HepG2 (cell line): ENCODE data around the gene INTS12. TPM values are rescaled to one million over a fixed set of nuclear protein-coding genes. Genes with fewer than 3 reads are reported as not detected.

Source experiments
- EZH2 ChIP-seq: conservative IDR thresholded peaks from 2 replicates; pipeline ENCODE4 v1.6.1; 2012; ENCODE audit warnings: mild to moderate bottlenecking, low read depth, low read length, moderate library complexity
- MYNN ChIP-seq: sonication (generic); formaldehyde crosslinking; IDR thresholded peaks from 2 replicates; pipeline ENCODE4 v1.4.0; 2020; ENCODE audit warnings: mild to moderate bottlenecking, low read depth, missing genetic modification reagents
- ZNF318 ChIP-seq: sonication (generic); formaldehyde crosslinking; IDR thresholded peaks from 2 replicates; pipeline ENCODE4 v1.4.0; 2020; ENCODE audit warnings: mild to moderate bottlenecking, missing genetic modification reagents
- ZNF350 ChIP-seq: sonication (generic); formaldehyde crosslinking; IDR thresholded peaks from 2 replicates; pipeline ENCODE4 v1.4.0; 2020; ENCODE audit warnings: mild to moderate bottlenecking, low read depth, missing genetic modification reagents, borderline replicate concordance
- ZNF782 ChIP-seq: sonication (generic); formaldehyde crosslinking; IDR thresholded peaks from 2 replicates; pipeline ENCODE4 v1.4.0; 2020; ENCODE audit warnings: missing genetic modification reagents, mild to moderate bottlenecking, borderline replicate concordance
- polyA plus RNA-seq, 8 experiments: library from polyadenylated mRNA; depleted of rRNA in 3 of 8; stranded (reverse) in 7 of 8; unstranded in 1 of 8; fragments of >200 nt; fragmentation: Illumina TruSeq in 4 of 8; extraction: Trizol in 4 of 8; gene quantifications; 2 replicates each; pipeline versions ENCODE4 v1.2.1 to v1.2.3, GENCODE V29; 2011 to 2016; ENCODE audit warnings: low read depth in 4 of 8, missing spikeins in 1 of 8, mixed read lengths in 1 of 8; ENCODE audit not compliant: insufficient read depth in 1 of 8
- total RNA-seq, 5 experiments: library from RNA; depleted of rRNA; stranded (reverse); fragments of >200 nt; fragmentation: Illumina TruSeq; extraction: Trizol; gene quantifications; 2 replicates each; pipeline ENCODE4 v1.2.3, GENCODE V29; 2016; ENCODE audit warnings: low read depth in 1 of 5

The INTS12 gene
- total and polyA plus RNA-seq, 2 of the 13 experiments (the other 11 are each of a cell fraction or from before 2014, with no cell fraction given), result 20.2 to 21.1 TPM

DNA sequence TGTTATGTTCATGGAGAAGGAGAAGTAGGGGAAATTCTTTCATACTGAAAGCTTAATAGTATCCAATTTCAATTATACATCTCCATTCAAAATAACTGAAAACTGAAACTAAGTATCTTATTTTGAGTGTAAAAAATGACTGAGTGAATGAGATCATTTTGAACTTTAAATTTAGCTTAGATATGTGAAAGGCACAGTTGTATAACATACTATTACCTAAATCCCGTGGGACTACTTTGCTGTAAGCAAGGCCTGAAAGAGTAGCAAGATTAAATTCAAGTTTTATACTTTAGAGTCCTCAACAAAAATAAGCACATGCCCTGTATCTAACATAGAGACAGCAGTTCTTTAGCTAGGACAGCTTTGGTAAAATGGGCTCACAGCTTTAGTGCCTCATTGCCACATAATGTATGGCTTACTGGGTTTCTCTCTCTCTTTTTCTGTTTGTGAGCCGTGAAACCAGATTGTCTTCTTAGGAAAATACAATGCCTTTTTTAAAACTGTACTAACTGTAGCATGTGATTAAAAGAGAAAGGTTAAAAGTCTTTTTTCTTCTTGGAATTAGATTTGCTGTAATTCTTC lies 43.3 kb upstream of the INTS12 start (continued):
- no peak for TF ChIP-seq ZNF318 (CRISPR knock-in tag)
- TF ChIP-seq ZNF350 (CRISPR knock-in tag), result no peak
- no peak for TF ChIP-seq MYNN
- no peak for TF ChIP-seq ZNF782 (CRISPR knock-in tag)
- no peak for TF ChIP-seq EZH2
